ENCODE results near the gene BCAS4.

DNA sequence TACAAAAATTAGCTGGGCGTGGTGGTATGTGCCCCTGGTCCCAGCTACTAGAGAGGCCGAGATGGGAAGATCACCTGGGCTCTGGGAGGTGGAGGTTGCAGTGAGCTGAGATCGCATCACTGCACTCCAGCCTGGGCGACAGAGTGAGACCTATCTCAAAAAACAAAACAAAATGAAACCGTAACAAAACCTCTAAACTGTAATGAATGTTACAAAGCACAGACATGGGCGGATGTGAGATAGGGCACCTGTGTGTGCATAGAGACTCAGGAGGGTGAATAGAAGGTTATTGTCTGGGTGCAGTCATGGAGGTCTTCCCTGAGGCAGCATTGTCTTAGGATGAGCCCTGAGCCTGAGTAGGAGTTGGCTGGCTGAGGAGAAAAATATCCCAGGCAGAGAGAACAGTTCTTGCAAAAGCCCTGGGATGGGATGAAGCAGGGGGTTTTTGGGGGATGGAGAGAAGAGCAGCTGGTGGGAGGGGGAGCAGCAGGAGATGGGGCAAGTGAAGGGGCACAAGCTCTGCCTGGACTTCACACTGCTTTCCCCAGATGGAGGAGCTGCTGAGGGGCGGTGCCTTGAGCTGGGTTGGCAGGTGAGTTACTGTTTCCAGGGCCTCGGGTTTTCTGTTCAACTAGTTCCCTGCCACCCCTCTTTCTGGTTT is 5.2 kb downstream of the BCAS4 start:
- TF ChIP-seq POLR2A (IDR thresholded peaks at IDR 0.05; ENCODE audit: low read length) (no peak), GATA1 (IDR thresholded peaks at IDR 0.05; ENCODE audit: low read depth, low read length) (no peak)
